ENCODE results near the gene CACNA1B.
"Not testable (repeated sequence)": the region's sequence is repeated elsewhere in the genome, so short reads cannot be mapped to it uniquely, and the experiment has no call there.

Gene CACNA1B

DNA sequence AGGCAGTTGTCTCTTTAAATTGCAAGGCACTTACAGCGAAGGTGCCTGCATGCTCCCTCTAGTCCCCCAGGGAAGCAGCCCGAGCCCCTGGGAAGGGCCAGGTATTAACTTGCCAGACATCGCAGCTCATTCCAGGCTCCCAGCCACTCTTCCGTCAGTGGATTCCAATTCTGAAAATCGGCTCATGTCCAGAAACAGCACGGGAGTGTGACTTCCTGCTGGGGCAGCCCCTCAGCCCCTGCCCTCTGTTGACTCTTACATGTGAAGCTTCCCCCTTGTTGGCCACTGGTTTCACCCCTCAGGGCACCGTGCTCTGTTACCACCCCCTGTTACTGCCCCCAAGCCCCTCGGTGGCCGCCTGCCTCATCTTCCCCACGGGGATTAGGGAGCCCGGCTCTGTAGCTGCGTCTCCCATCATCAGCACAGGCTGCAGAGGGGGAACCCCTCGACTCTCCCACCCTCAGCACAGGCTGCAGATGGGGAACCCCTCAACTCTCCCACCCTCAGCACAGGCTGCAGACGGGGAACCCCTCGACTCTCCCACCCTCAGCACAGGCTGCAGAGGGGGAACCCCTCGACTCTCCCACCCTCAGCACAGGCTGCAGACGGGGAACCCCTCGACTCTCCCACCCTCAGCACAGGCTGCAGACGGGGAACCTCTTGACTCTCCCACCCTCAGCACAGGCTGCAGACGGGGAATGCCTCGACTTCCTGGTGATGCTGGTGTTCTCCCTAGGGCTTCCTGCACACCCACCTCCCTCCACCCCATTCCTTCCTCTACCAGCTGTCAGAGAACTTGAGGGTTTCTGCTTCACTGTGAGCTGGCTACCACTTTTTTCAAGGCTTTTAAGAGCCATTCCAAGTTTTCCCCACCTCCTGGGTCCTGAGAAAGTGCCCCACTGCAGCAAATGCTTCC is 11.1 kb upstream of the CACNA1B start:
- DNase-seq, result no peak

DNA sequence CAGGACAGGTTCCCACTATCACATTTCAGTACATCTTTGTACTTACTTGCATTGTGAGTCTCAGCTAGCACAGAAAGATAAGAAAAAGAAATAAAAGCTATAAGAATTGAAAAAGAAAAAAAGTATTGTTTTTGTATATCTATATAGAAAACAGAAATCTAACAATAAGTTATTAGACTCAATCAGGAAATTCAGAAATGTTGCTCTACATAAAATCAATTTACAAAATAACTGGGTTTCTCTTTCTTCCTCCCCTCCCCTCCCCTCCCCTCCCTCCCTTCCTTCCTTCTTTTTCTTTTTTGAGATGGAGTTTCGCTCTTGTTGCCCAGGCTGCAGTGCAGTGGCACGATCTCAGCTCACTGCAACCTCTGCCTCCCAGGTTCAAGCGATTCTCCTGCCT is 7.2 kb upstream of the CACNA1B start:
- DNase-seq, result no peak

DNA sequence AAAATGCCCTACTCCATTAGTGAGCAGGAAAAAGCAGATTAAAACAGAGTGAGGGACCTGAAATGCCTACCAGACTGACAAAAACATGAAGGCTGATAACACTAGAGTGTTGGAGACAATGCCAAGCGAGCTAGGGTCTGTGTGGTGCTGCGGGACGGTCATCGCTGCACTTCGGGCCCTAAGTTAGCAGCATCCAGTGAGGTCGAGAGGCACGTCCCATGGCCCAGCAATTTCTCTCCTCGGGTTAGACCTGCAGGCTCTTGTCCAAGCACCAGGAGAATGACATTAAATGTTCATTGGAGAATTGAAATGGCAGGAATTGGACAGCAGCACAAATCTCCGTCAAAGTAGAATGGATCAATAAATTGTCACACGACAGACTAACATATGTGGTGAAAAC is 5.3 kb upstream of the CACNA1B start:
- no peak for DNase-seq

DNA sequence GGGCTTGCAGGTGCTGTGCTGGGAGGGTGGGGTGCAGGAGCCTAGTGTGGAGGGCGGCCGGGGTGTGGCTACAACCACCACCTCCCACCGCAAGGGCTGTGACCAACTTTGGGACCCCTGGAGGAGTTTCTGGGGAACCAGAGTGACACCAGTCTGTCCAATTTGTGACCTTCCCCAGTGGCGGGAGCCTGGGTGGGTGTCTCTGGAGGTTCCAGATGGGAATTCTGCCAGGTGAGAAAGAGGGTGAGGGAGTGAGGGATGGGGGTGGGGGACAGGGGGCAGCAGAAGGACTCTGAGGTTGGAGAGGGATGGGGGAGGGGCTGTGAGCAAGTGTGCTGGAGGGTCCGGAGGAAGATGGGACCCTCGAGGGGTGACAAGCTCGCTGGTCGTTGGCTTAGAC is 4.2 kb upstream of the CACNA1B start:
- no peak for DNase-seq

DNA sequence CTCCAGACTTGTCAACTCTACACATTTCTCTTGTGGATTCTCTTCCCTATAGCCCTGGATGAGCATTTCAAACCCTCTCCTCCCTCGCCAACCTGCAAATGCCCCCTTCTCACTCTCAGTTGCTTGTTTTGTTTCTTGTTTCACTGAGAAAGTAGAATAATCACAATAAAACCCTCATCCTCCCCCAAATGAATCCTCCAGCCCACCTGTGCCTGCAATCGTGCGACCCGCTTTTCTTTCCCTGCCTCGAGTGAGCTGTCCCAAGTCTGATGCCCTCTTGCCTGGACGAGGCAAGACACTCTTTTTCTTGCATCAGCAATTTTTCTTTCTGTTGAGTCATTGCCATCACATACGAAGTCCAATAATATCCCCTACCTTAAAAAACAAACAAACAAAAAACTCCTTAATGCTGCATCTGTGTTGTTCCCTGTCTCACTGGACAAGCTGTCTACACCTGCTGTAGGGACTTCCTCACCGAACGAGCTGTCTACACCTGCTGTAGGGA is 3.7 kb upstream of the CACNA1B start:
- no peak for DNase-seq

DNA sequence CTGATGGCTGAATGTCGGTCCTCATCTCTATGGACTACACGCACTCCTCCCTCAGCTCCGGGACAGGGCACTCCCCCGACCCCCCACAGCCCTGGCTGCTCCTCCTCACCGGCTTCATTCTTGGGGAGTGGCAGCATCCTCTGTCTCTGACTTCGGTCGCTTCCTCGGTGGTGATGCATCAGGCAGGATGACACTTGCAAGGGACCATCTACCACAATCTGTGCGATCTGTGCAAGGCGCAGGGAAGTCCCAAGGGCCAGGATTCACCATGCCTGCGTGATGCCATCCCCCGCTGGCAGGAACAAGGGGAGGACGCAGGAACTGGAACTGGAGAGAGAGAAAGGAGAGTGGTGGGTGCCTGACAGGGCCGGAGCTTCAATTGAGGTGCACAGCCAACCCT is 2.2 kb upstream of the CACNA1B start:
- DNase-seq, result no peak

DNA sequence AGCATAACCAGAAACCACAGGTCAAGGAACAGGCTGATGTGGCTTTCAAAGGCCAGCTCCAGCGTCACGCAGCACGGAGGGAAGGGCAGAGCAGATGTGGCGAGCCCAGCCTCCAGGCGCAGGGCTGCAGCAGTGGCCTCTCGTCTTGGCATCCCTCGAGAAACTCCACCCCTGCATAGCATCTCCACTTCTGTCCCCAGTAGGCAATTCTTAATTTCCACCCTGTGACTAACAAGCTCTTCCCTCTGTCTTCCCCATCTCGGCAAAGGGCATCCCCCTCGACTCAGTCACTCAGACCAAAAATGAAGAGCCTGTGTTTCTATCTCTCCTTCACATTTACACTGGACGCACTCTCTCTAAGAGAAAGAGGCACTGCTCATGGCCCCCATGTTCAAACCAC is 1.7 kb upstream of the CACNA1B start:
- no peak for DNase-seq

DNA sequence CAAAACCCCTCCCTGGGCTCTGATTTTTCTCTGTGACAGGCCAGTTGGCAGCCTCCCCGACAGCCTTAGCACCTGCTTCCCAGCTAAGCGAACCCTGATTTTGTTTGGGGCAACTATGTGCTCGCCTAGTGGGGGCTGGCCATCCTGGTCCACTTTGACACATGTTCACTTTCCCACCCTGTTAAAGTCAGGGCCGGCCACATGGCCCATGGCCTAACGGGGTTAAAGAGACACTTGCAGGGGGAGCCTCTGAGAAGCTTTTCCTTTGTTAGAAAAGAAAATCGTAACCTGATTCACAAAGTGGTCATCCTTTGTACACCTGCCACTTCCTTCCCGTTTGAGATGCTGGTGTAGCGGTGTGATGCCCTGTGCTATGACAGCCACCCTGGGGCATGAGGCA is 1.3 kb upstream of the CACNA1B start:
- DNase-seq, result no peak

DNA sequence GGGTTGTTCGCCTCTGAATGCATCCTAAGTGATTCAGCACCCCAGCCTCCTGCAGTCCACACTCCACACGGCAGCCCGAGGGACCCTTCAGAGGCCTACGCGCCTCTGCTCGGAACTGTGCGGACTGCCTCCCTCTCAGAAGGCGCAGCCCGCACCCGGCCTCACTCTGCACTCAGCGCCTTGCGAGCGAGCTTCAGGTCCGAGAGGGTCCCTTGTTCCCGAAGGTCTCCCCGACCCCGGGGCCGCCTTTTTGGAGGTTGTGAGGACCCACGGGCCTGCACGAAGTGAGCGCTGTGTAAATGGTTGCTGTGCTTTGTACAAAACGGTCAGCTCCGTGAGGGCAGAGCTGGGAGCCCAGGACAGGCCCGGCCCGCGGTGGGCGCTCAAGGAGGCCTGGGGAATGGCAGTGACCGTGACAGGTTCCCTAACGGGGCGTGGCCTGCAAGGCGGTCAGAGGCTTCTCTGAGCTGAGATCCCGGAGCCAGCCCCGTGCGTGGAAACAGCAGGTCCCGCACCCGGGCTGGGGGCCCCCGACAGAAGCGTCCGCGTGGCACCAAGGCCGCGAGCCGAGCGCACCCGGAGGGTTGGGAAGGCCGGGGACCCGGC is 698 bp upstream of the CACNA1B start:
- DNase-seq, result no peak

DNA sequence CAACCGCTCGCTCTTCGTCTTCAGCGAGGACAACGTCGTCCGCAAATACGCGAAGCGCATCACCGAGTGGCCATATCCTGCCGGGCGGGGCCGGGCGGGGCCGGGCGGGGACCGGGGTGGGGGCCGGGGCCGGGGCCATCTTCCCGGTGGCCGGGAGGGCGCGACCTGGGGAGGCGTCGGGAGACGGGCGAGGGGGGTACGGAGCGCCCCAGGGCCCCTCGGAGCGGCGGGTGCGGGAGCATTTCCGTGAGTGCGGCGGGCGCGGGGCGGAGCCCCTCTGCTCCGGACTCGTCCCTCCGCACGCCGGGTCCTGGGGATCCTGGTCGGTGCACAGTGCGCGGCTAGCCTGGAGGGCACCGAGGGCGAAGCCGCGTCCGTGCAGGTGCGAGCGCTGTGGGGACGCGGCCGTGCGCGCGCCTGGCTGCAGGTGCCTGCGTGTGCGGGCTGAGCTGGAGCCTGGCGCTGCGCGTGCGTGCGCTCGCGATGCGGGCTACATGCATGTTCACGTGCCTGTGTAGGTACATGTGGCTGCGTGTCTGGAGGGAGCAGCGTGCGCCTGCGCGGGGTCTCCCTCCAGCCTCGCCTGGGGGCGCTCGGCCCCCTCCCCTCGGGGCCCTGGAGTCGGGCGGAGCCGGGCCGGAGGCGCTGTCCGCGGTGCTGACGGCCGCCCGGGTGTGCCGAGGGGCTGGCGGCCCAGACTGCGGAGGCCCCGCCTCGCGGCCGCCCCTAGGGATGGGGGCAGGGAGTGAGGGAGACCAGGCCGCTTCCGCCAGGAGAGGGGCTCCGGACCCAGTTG is 762 bp downstream of the CACNA1B start:
- no peak for DNase-seq

DNA sequence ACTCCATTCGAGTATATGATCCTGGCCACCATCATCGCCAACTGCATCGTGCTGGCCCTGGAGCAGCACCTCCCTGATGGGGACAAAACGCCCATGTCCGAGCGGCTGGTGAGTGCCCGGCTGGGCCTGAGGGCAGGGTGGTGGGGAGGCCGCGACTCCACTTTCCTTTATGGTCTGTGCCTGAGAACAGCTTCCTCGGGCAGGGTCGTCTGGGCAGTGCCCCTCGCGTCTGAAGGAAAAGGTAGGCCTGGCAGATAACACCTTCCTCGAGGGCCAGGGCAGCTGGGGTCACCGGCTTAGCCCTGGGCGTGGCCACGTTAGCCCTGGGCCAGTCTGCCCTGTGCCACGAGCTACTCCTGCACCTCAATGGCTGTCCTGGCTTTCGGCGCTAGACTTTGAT is 1.5 kb downstream of the CACNA1B start:
- DNase-seq, result no peak

DNA sequence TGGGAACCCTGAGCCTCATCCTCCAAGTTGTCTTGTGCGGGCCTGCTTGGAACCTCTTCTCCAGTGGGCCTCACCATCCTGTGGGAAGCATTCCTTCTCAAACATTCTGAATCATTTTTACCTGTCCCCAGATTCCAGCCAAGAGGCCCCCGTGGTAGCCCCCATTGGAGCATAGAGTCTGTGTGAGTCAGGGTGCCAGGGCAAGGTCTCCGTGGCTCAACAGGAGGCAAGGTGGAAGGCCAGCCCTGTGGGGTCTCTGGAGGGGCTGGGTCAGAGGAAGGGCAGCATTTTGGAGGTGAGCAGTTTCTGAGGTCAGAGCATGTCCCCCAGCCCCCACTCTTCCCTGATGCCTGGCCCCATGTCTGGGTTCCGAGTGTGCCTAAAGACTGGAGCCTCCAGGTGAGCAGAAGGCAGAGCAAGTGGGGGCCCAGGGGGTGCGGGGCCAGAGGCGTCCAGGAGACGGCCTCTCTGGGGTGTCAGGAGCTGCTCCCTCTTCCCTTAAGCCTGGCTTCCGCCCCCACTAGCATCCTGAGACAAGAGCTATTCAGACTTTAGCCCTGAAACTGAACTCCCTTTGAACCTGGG is 2.1 kb downstream of the CACNA1B start:
- DNase-seq, result no peak

DNA sequence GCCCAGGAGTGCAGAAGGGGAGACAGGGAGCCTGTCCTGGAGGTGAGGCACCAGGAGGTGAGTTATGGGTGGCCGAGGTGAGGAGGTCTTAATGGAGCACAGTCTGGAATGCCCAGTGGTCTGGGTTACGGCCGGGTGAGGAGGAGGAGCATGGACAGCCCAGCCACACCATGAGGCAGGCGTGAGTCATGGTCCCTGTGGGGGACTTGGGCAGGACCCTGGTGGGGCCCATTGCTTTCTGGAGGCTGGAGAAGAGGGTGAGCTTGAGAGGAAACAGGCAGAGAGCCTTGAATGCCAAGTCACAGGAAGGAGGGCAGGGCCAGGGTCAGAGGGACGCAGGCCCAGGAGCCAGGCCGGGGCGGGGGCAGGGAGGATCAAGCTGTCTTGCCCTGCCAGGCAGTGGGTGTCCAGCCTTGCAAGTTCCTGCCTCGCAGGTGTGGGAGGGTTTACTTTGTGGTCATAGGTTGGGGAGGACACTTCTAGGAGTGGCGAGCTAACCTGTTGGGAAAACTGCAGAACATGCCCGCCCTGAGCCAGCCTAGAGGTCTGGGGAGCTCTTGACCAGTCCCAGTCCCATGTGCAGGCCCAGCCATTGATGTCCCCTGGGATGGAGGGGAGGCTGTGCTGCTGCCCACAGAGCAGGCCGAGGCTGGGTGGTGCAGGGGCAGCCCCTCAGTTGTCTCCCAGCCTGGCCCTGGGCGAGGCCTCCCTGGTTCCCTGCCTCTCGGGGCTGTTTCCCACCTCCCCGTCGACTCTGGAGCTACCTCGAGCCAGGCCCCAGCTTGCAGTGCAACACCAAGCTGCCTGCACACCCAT is 2.8 kb downstream of the CACNA1B start:
- DNase-seq, result no peak

DNA sequence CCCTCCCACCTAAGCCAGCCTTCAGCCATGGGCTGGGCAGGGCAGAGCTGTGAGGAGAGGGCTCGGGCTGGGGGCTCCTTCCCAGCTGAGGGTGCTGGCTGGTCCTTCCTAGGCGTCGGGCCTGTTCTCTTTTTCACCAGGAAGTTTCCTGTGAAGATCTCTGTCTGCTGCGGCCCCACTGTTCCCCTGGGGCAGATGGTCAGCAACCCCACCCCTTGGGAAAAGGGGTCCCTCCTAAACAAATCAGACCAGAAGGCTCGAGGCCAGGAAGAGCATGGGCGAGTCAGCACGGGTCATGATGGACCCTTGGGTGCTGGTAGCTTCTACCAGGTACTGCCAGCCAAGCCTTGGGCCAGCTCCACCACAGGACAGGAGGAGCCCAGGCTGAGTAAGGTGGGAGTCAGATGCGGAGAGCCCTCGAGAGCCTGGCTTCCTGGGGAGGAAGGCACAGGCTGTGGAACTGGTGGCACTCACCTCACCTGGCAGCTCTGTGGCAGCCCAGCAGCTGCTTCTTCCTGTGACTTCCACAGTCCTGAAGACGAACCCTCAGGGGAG is 3.5 kb downstream of the CACNA1B start:
- DNase-seq, result no peak

DNA sequence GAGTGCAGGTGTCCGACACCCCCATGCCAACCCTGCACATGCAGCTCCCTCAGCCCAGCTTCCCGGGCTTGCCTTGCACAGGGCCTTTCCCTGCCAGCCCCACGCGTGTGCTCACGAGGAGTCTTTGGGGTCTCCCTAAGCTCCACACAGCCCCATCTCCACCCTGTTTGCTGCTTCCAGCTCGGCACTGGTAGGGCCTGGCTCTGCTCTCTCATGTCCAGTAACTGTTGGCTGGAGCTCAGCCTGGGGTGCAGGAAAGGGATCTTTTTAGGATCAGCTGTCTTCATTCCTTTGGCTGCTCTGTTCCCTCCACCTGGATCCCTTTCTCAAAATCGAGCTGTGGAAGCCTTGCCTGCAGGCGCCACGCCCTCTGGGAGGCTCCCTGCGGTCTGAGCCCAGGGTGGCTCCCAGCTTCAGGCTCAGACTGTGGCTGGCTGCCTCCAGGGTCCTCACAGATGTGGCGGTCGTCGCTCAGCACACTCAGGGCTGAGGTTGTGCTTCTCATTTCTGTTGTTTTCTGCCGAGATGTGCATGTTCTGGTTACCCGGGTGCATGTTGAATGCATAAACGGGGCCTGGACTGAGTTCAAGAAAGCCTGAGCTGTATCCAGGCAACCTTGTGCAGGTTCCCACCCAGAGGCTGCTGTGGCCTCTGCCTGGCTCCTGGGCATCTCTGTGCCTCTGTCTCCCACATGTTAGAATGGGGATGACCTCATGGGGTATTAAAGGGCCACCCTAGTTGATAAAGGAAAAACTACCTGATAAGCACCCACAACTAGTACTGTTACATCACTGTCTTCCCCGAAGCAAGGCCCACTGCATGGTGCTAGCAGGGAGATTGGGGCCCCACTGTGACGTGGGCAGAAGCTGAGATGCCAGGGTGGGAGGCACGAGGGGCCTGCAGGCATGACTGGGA is 4.3 kb downstream of the CACNA1B start:
- DNase-seq, result no peak

DNA sequence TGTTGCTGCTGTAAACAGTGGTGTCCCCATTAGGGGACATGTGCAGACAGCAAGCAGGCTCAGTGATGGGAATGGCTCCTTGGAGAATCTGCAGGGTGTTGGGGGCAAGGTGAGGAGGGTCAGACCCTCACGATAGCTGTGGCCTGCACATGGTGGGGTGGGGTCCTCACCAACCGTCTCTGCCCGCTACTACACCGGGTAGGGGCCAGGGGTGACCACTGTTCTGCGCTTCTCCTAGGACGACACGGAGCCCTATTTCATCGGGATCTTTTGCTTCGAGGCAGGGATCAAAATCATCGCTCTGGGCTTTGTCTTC is 4.9 kb downstream of the CACNA1B start:
- no peak for DNase-seq

DNA sequence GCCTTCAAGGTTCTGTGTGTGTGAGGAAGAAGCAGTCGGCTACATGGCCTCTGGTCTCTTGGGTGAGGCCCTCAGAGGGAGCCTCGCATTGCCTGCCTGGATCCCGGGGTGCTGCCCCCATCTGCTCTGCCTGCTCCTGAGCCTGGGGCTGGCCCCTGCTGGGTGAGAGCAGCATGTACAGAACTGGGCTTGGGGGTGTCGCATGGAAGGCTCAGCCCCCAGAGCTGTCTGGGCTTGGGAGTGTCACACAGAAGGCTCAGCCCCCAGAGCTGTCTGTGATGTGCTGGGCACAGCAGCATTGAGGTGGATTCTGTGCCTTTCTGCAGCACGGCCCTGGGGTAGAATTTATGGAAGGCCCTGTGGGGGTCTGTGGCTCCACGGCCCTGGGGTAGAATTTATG is 6.4 kb downstream of the CACNA1B start:
- DNase-seq, result not testable (repeated sequence)

DNA sequence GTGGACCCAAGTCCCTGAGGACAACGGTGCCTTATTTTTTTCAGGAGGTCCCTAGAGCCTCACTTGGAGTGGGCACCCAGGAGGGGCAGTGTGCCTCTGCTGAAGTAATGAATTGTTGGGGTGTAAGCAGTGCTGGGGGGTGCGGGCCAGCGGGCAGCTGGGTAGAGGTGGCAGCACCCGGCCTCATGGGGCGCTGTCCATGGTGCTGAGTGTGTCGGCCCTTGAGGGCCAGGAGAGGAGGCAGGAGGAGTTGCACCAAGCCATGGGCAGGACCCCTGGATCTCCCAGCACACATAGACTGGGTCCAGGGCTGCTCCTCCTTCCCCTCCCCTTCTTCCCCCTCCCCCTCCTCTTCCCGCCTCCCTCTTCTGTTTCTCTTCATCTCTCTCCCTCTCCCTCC is 7.0 kb downstream of the CACNA1B start:
- not testable (repeated sequence) for DNase-seq

DNA sequence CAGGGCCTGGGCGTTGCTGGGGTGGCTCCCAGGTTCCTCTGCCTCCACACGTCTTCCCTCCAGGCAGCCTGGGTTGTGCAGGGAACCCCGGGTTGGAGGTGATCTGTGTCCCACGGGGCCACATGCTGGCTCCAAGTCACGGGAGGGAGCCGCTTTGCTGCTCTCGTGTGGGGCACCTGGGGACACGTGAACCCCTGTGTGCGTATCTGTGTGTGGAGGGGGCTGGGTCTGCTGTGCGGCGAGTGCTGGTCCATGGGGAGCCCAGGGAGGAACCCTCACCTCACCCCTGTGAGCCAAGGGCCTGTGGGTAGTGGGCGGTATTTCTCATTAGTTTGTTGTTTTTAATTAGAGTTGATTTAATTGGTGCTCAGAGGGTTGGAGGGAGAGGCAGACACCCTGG is 7.5 kb downstream of the CACNA1B start:
- not testable (repeated sequence) for DNase-seq

DNA sequence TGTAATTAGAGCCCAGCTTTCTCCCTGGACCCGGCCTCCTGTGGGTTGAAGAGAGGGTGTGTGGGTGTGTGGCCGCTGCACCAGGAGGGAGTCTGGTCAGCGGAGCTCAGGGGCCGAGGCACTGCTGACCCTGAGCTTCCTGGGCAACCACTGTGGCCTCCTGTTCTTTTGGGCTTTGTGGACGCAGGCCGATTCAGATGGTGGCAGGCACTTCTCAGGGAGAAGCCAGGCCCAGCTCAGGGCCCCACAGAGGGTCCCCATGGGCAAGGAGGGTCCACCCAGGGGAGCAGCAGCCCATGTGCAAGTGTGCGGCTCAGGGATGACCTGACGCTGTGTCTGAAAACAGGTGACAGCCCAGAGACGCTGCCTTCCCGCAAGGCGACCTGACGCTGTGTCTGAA is 11.0 kb downstream of the CACNA1B start:
- DNase-seq, result not testable (repeated sequence)

DNA sequence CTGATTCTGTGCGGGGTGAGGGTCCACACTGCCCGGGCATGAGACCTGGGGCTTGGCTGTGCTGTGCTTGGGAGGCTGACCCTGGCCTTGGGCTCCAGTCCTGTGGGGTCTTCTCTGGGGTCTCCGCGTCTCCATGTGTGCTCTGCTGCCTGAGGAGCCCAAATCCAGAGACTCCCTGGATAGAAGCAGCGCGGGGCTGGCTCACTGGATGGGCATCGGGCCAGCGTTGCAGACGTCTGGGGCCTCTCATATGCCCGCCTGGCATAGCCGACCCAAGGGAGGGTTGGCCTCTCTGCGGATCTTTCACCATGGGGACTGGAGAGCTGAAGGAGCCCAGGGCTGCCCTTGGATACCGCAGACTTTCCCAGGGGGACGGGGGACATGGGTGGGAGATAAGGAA is 12.4 kb downstream of the CACNA1B start:
- not testable (repeated sequence) for DNase-seq

Data from activated effector memory CD4-positive, alpha-beta T cell treated with Interleukin-2 at 50 U/mL for 16 hours (primary cell).